Tibial nerve (tissue), 3 donors: ENCODE results near the gene TSC22D4.

Source experiments
- POLR2A ChIP-seq, 2 donors: fragments of 450-650 bp; IDR thresholded peaks; one replicate each; pipeline ENCODE4 v1.6.1; 2017; ENCODE audit warnings: antibody characterized with exemption in 2 of 2, mild to moderate bottlenecking in 2 of 2, moderate library complexity in 2 of 2
- TF ChIP-seq, protein P1 (sequence below), 5 experiments: fragments of 200-600 bp in 3 of 5; fragments of 450-650 bp in 2 of 5; sonication (generic) in 3 of 5; IDR thresholded peaks; one replicate each; pipeline ENCODE4 v1.5.1; 2016 to 2019; ENCODE audit warnings: antibody characterized with exemption in 5 of 5, mild to moderate bottlenecking in 3 of 5, moderate library complexity in 2 of 5

DNA sequence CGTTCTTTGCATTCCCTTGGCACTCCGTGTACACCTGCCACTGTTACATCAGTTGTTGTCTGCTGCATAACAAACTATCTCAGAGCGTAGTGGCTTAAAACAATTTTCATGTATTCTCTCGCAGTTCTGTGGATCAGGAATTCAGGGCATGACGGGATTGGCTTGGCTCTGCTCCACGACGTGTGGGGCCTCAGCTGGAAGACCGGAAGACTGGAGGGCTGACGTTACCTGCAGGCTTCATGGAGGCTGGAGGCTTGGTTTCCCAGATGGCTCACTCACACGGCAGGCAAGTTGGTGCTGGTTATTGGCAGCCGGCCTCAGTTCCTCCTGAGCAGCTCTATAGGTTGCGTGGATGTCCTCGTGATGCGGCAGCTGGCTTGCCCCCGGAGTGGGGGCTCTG, 30.2 kb upstream of the TSC22D4 start:
- TF ChIP-seq, protein P1, sequence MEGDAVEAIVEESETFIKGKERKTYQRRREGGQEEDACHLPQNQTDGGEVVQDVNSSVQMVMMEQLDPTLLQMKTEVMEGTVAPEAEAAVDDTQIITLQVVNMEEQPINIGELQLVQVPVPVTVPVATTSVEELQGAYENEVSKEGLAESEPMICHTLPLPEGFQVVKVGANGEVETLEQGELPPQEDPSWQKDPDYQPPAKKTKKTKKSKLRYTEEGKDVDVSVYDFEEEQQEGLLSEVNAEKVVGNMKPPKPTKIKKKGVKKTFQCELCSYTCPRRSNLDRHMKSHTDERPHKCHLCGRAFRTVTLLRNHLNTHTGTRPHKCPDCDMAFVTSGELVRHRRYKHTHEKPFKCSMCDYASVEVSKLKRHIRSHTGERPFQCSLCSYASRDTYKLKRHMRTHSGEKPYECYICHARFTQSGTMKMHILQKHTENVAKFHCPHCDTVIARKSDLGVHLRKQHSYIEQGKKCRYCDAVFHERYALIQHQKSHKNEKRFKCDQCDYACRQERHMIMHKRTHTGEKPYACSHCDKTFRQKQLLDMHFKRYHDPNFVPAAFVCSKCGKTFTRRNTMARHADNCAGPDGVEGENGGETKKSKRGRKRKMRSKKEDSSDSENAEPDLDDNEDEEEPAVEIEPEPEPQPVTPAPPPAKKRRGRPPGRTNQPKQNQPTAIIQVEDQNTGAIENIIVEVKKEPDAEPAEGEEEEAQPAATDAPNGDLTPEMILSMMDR (IDR thresholded peaks at IDR 0.05) = no peak
- TF ChIP-seq POLR2A (IDR thresholded peaks at IDR 0.05) = no peak
